SK-N-SH treated with all-trans-retinoic acid at 6 μM for 48 hours (cell line): ENCODE data around the gene AP2A2.

Source experiments
- ATAC-seq: fragments of 200-7000 bp; cut with Tn5 transposase; 3 replicates; pipeline ENCODE4 v1.9.1; 2020; ENCODE audit warnings: mild to moderate bottlenecking, moderate library complexity
- ARNTL ChIP-seq: fragments of 450-650 bp; formaldehyde crosslinking; IDR thresholded peaks from 2 replicates; pipeline ENCODE4 v1.5.0; 2020; ENCODE audit warnings: low read depth, mild to moderate bottlenecking, moderate library complexity, borderline replicate concordance
- CSDC2 ChIP-seq: fragments of 250-450 bp; sonication (Bioruptor Pico); IDR thresholded peaks from 2 replicates; pipeline ENCODE4 v1.5.0; 2020; ENCODE audit warnings: mild to moderate bottlenecking, moderate library complexity
- CSRNP3 ChIP-seq: fragments of 250-450 bp; sonication (Bioruptor Pico); IDR thresholded peaks from 2 replicates; pipeline ENCODE4 v1.5.1; 2021; ENCODE audit warnings: mild to moderate bottlenecking, moderate library complexity
- ESRRG ChIP-seq: fragments of 250-450 bp; sonication (Bioruptor Pico); IDR thresholded peaks from 2 replicates; pipeline ENCODE4 v1.6.1; 2021; ENCODE audit warnings: mild to moderate bottlenecking
- GLIS3 ChIP-seq: fragments of 250-450 bp; sonication (Bioruptor Pico); IDR thresholded peaks from 2 replicates; pipeline ENCODE4 v1.5.0; 2020; ENCODE audit warnings: mild to moderate bottlenecking, moderate library complexity
- ISL1 ChIP-seq: fragments of 250-450 bp; sonication (Bioruptor Pico); IDR thresholded peaks from 2 replicates; pipeline ENCODE4 v2.1.2; 2022; ENCODE audit warnings: mild to moderate bottlenecking, moderate library complexity
- OSR1 ChIP-seq: fragments of 250-450 bp; sonication (Bioruptor Pico); IDR thresholded peaks from 2 replicates; pipeline ENCODE4 v1.8.0; 2022; ENCODE audit warnings: moderate library complexity, mild to moderate bottlenecking, inconsistent platforms
- PPARA ChIP-seq: fragments of 250-450 bp; sonication (Bioruptor Pico); IDR thresholded peaks from 2 replicates; pipeline ENCODE4 v1.5.0; 2020; ENCODE audit warnings: mild to moderate bottlenecking, borderline replicate concordance
- RARB ChIP-seq: fragments of 250-450 bp; sonication (Bioruptor Pico); IDR thresholded peaks from 2 replicates; pipeline ENCODE4 v1.8.0; 2021; ENCODE audit warnings: mild to moderate bottlenecking, moderate library complexity
- SNAI2 ChIP-seq: fragments of 250-450 bp; sonication (Bioruptor Pico); IDR thresholded peaks from 2 replicates; pipeline ENCODE4 v1.5.0; 2020; ENCODE audit warnings: mild to moderate bottlenecking, moderate library complexity
- TCF4 ChIP-seq: fragments of 250-450 bp; sonication (Bioruptor Pico); IDR thresholded peaks from 2 replicates; pipeline ENCODE4 v1.8.0; 2021; ENCODE audit warnings: mild to moderate bottlenecking, moderate library complexity, borderline replicate concordance
- TOX ChIP-seq: fragments of 250-450 bp; sonication (Bioruptor Pico); IDR thresholded peaks from 2 replicates; pipeline ENCODE4 v1.8.0; 2021; ENCODE audit warnings: mild to moderate bottlenecking, moderate library complexity, borderline replicate concordance
- TSHZ2 ChIP-seq: fragments of 250-450 bp; sonication (Bioruptor Pico); IDR thresholded peaks from 2 replicates; pipeline ENCODE4 v1.5.0; 2020; ENCODE audit warnings: mild to moderate bottlenecking, moderate library complexity
- ZC3H10 ChIP-seq: fragments of 250-450 bp; sonication (Bioruptor Pico); IDR thresholded peaks from 2 replicates; pipeline ENCODE4 v1.5.1; 2021; ENCODE audit warnings: mild to moderate bottlenecking, moderate library complexity
- ZFP3 ChIP-seq: fragments of 250-450 bp; sonication (Bioruptor Pico); IDR thresholded peaks from 2 replicates; pipeline ENCODE4 v1.5.0; 2020; ENCODE audit warnings: mild to moderate bottlenecking, moderate library complexity
- ZFP30 ChIP-seq: fragments of 450-650 bp; formaldehyde crosslinking; IDR thresholded peaks from 2 replicates; pipeline ENCODE4 v1.5.0; 2022; ENCODE audit warnings: mild to moderate bottlenecking, moderate library complexity
- ZNF565 ChIP-seq: fragments of 450-650 bp; formaldehyde crosslinking; conservative IDR thresholded peaks from 2 replicates; pipeline ENCODE4 v1.5.0; 2020; ENCODE audit warnings: low read depth, mild to moderate bottlenecking, moderate library complexity
- ZNF70 ChIP-seq: fragments of 450-650 bp; formaldehyde crosslinking; IDR thresholded peaks from 2 replicates; pipeline ENCODE4 v1.5.0; 2020; ENCODE audit warnings: mild to moderate bottlenecking, moderate library complexity
- ZNF8 ChIP-seq: fragments of 450-650 bp; formaldehyde crosslinking; IDR thresholded peaks from 2 replicates; pipeline ENCODE4 v1.5.0; 2020; ENCODE audit warnings: mild to moderate bottlenecking, moderate library complexity
- TF ChIP-seq, protein P1 (sequence below): fragments of 250-450 bp; sonication (Bioruptor Pico); IDR thresholded peaks from 2 replicates; pipeline ENCODE4 v1.5.1; 2020; ENCODE audit warnings: low read depth, mild to moderate bottlenecking, moderate library complexity
- TF ChIP-seq, protein P2 (sequence below): fragments of 250-450 bp; sonication (Bioruptor Pico); IDR thresholded peaks from 2 replicates; pipeline ENCODE4 v1.8.0; 2021; ENCODE audit warnings: low read depth, mild to moderate bottlenecking, moderate library complexity, borderline replicate concordance
- TF ChIP-seq, protein P3 (sequence below): fragments of 250-450 bp; sonication (Bioruptor Pico); IDR thresholded peaks from 2 replicates; pipeline ENCODE4 v1.8.0; 2020; ENCODE audit warnings: mild to moderate bottlenecking, moderate library complexity, borderline replicate concordance

The AP2A2 gene

DNA sequence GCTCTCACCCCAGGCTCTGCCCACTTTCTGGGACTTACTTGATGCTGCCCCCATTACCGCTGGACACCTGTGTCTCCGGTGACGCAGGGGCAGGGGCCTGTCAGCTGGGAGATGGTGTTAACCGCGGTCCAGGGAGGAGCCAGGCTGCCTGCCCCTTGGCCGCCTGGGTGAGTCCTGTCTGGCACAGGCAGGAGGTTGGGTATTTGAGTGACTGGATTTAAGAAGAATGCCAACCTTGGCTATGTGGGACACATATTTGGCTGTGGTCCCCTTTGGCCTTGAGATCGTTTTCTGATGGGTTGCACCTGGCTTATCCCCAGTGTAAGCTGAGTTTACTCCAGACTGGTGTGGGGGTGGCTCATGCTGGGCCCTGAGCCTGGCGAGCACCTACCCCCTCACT, 108.3 kb downstream of the AP2A2 start:
- TF ChIP-seq, protein P1, sequence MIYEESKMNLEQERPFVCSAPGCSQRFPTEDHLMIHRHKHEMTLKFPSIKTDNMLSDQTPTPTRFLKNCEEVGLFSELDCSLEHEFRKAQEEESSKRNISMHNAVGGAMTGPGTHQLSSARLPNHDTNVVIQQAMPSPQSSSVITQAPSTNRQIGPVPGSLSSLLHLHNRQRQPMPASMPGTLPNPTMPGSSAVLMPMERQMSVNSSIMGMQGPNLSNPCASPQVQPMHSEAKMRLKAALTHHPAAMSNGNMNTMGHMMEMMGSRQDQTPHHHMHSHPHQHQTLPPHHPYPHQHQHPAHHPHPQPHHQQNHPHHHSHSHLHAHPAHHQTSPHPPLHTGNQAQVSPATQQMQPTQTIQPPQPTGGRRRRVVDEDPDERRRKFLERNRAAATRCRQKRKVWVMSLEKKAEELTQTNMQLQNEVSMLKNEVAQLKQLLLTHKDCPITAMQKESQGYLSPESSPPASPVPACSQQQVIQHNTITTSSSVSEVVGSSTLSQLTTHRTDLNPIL (CRISPR knock-in tag) = no peak
- TF ChIP-seq ISL1 (CRISPR knock-in tag) (no peak), ZNF8 (no peak), ESRRG (CRISPR knock-in tag) (no peak), GLIS3 (CRISPR knock-in tag) (no peak), ZC3H10 (no peak), SNAI2 (CRISPR knock-in tag) (no peak), TSHZ2 (CRISPR knock-in tag) (no peak), TCF4 (no peak), ZFP30 (CRISPR knock-in tag) (no peak), TOX (no peak), PPARA (no peak), OSR1 (no peak), ZNF70 (no peak), ZFP3 (CRISPR knock-in tag) (no peak), RARB (CRISPR knock-in tag) (no peak)
- TF ChIP-seq, protein P2, sequence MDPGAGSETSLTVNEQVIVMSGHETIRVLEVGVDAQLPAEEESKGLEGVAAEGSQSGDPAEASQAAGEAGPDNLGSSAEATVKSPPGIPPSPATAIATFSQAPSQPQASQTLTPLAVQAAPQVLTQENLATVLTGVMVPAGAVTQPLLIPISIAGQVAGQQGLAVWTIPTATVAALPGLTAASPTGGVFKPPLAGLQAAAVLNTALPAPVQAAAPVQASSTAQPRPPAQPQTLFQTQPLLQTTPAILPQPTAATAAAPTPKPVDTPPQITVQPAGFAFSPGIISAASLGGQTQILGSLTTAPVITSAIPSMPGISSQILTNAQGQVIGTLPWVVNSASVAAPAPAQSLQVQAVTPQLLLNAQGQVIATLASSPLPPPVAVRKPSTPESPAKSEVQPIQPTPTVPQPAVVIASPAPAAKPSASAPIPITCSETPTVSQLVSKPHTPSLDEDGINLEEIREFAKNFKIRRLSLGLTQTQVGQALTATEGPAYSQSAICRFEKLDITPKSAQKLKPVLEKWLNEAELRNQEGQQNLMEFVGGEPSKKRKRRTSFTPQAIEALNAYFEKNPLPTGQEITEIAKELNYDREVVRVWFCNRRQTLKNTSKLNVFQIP (CRISPR knock-in tag) = no peak
- ATAC-seq = no peak

- ATAC-seq = no peak
These were observed 109.0 kb downstream of the AP2A2 start for GRCh38 chr11:1034456-1035295.

GRCh38 chr11:1035577-1036283, 110.1 kb downstream of the AP2A2 start:
- ATAC-seq = no peak
- TF ChIP-seq SNAI2 (CRISPR knock-in tag) (no peak), ESRRG (CRISPR knock-in tag) (no peak), ZFP3 (CRISPR knock-in tag) (no peak), CSDC2 (CRISPR knock-in tag) (no peak), ZFP30 (CRISPR knock-in tag) (no peak), ARNTL (CRISPR knock-in tag) (no peak), ZNF70 (no peak), ZC3H10 (no peak), TOX (no peak), ZNF565 (CRISPR knock-in tag) (no peak), TCF4 (no peak), OSR1 (no peak), ISL1 (CRISPR knock-in tag) (no peak), PPARA (no peak)
- TF ChIP-seq, protein P3, sequence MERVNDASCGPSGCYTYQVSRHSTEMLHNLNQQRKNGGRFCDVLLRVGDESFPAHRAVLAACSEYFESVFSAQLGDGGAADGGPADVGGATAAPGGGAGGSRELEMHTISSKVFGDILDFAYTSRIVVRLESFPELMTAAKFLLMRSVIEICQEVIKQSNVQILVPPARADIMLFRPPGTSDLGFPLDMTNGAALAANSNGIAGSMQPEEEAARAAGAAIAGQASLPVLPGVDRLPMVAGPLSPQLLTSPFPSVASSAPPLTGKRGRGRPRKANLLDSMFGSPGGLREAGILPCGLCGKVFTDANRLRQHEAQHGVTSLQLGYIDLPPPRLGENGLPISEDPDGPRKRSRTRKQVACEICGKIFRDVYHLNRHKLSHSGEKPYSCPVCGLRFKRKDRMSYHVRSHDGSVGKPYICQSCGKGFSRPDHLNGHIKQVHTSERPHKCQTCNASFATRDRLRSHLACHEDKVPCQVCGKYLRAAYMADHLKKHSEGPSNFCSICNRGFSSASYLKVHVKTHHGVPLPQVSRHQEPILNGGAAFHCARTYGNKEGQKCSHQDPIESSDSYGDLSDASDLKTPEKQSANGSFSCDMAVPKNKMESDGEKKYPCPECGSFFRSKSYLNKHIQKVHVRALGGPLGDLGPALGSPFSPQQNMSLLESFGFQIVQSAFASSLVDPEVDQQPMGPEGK = no peak
- TF ChIP-seq, protein P1 (CRISPR knock-in tag) = no peak
- TF ChIP-seq, protein P2 (CRISPR knock-in tag) = no peak

More at GRCh38 chr11:1034456-1035295, 109.0 kb downstream of the AP2A2 start:
- TF ChIP-seq TCF4 = no peak
- no peak for TF ChIP-seq TOX
- no peak for TF ChIP-seq CSRNP3 (CRISPR knock-in tag)
- no peak for TF ChIP-seq ZNF70
